NB4 (cell line): ENCODE measurements around the gene PAFAH1B1.

Experiments
- CTCF ChIP-seq: IDR thresholded peaks from one replicate; pipeline ENCODE4 v1.5.1; 2012; ENCODE audit warnings: low read depth, low read length
- POLR2A ChIP-seq: IDR thresholded peaks from 2 replicates; pipeline ENCODE4 v1.6.1; 2011; ENCODE audit warnings: mild to moderate bottlenecking; ENCODE audit not compliant: insufficient read length; ENCODE audit errors: extremely low read depth

- TF ChIP-seq CTCF = no peak
- TF ChIP-seq POLR2A = no peak
These were observed 107.9 kb downstream of the PAFAH1B1 start for GRCh38 chr17:2701161-2701995.
